NCI-H1694 treated with DMSO at 0.1 percent for 48 hours (cell line): ENCODE data around the gene TTLL11.
"Not testable (repeated sequence)": the region's sequence is repeated elsewhere in the genome, so short reads cannot be mapped to it uniquely, and the experiment has no call there.

Experiments
- DNase-seq: peaks from one replicate; lab custom pipeline; 2025; lab: John Stamatoyannopoulos, UW

Gene TTLL11

DNA sequence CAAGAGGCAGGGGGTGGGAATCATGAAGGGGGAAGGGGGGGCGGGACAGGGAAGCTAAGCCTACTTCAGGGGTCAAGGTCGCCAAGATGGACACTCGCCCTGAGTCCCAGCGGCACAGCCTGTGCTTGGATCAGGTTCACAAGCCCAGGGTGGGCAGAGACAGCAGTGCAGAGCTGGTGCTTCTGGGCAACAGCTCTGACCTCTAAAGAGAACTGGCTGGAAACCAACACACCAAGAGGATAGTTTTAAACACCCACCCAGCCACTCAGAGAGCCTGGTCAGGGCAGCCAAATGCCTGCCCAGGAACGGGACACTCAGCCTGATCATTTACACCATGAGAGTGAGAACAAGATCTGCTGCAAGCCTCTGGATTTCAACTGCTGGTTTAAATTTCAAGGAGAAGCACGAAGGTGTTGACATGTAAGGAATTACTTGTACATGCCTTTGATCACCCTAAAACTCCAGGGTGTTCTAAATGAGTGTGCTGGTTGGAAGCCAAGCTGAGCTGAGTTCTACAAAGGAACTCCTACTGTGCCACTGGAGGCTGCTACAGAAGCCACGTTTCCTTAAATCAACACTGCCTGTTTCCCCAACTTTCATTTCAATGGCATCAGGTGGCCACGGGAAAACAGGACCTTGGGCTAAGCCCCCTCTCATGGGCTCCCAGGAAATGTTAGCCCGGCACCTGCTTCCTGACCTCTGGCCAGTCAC, 91.5 kb downstream of the TTLL11 start:
- no peak for DNase-seq

DNA sequence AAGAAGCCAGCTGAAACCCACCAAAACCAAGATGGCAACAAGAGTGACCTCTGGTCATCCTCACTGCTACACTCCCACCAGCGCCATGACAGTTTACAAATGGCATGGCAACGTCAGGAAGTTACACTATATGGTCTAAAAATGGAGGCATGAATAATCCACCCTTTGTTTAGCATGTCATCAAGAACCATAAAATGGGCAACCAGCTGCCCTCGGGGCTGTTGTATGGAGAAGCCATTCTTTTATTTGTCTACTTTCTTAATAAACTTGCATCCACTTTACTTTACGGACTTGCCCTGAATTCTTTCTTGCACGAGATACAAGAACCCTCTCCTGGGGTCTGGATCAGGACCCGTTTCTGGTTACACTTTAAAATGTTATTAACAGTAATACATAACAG, 92.6 kb downstream of the TTLL11 start:
- not testable (repeated sequence) for DNase-seq

DNA sequence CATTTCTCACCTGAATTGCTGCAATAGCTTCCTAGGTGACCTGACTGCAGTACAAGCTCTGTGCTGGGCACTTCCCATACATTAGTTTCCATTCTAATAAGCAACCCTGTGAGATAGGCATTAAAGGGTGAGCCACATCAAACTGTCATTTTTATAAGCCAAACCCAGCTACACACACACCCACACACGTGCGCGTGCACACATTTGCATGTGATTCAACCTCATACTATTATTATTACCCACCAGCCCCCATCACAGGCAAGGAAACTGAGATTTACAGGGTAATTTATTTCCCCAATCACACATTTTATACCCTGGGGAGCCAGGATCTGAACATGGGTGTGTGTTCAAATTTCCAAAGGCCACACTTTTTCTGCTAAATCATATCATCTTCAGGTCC, 93.6 kb downstream of the TTLL11 start:
- no peak for DNase-seq

DNA sequence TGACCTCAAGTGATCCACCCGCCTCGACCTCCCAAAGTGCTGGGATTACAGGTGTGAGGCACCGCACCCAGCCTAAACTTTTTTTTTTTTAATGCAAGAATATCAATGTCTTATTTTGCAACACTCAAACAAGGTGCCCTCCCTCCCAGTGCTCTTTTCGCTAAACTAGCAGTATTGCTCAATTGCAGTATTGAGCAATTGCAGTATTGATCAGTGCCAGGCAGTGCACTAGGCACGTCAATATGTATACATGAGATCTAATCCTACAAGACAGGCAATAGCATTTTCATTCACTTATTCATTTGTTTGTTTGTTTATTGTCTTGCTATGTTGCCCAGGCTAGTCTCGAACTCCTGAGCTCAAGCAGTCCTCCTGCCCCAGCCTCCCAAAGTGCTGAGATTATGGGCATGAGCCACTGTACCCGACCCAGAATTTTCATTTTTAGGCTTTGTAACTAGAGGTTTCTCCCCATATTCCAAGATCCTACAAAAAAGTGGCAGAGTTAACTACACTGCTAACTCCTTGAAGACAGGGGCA, 94.5 kb downstream of the TTLL11 start:
- DNase-seq: no peak

DNA sequence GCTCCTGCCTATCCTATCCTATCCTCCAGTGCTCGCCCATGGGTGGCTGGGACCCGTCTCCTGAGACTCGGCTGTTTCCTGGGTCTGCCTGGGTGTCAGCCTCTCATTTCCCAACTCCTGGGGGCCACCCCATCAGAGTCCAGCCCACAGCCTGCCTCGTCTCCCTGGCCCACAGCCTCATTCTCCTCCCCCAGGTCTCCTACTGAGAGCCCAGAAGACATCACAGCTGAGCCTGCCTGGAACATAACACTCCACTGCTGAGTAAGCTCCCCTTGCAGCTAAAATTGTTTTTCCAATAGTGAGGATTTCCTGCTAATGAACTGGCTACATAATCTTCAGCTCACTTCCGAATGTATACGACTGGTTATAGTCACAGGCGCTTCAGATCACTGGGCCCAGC, 95.3 kb downstream of the TTLL11 start:
- no peak for DNase-seq

DNA sequence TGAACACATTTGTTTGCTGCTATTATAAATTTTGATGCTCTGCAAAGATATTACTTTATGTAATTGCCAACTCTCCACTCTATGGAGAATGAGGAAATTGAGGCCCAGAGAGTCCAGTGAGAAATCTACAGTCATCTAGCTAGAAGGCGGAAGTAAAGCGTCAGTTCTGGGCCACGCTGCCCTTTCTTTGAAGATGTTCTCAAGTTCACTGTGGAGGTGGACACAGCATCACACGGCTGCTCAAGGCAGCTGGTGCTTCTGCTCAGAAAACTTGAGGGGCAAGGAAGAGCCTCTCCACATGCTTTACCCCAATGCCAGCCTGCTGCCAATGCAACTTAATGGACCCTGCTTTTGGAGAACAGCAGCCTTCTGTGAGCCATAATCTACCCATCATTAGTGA, 96.3 kb downstream of the TTLL11 start:
- DNase-seq: no peak

DNA sequence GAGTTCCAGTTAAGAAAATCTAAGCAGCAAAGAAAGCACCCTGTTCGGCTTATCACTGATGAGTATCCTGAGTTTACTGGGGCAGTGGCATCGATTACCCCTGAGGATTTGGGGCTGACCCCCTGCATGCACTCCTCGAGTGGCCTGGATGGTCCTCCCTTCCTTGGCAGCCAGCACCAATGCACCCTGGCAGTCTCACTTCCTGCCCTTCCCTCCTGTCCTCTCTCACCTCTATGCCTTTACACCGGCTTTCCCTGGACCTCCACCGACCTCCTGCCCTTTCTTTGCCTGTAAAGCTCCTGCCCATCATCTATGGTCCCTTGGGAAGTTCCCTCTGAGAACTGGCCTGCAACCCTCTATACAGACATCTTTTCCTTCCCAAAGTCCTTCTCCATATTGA, 97.1 kb downstream of the TTLL11 start:
- no peak for DNase-seq

DNA sequence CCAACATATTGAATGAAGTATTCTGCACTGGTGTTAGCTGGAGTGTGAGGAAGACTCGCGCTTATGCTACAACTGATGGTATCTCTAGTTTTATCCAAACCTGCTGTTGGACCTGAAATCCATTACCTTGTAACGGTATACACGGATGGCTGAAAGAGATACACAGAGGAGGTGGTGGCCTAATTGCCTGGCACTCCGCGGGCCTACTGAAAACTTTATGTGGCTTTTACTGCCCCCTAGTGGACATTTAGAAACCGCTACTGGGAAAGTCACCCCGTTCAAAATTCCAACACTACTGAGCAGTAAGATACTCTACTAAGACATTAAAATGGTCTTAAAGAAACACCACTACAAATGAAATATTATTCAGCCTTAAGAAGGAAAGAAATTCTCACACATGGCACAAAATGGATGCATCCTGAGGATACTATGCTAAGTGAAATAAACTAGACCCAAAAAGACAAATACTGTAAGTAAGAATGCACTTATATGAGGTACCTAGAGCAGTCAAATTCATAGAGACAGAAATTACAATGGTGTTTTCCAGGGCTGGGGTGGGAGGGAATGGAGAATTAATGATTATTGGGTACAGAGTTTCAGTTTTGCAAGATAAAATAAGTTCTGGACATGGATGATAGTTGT, 100.4 kb downstream of the TTLL11 start:
- DNase-seq: peak; percentile 78

DNA sequence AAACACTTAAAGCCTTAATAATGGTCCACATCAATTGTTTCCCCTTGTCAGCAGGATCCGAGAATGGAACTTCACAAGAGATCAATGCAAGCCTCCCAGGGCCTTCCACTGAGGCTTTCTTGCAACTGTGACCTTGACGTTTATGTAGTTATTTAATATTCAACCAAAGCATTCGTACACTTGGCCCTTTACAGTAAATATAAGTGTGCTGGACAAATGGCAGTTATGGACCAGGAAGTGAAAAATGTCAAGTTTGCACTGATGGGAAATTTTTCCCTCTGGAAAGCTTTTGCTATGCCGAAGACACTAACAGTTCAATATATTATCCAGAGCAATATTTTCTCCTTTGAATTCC, 101.8 kb downstream of the TTLL11 start:
- DNase-seq: no peak

DNA sequence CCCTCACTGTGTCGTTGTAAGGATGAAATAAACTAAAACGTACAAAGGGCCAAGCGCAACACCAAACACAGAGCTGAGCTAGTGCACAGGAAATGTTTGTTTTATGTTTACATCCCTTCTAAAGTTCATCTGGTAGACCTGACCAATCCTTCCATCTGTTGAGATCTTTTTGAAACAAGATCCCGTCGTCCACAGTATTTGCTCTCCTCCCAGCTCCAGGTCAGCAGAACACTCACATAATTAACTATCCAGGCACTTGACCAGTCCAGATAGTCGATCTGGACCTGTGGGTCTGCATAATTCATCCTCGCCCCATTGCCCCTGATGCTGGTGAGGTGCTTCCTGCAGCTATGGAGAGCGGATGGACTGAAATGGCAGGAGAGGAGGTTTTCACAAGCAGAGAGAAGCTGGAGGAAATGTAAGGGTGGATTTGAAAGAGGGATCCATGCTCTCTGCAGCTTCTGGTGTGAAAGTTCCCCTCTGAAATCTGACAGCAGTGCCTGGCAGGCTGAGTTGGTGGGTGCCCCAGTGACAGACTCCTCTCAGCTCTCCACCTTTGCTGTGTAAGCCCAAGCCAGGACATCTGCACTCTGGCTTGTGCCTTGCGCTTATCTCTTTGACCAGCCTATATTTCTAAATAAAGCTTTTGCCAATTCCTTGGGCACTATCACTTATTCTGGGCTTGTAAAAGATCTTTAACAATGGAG, 102.4 kb downstream of the TTLL11 start:
- no peak for DNase-seq

DNA sequence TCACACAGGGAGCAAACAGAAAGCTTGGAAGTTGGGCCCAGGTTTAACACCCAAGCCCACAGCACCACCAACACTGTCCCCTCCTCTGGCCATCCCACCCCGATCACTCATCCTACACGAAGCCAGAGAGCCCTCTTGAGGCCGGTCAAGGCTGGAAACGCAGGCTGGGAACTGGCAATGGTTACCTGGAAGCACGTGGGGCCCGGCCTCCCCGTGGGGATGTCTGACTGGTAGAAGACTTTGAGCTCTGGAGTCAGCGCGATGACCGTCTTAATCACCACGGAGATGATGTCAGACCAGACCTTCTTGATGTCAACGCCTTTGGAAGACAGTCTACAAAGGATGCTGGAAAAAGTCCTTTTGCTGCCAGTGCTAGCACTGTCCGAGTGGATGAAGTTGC, 104.1 kb downstream of the TTLL11 start:
- no peak for DNase-seq

DNA sequence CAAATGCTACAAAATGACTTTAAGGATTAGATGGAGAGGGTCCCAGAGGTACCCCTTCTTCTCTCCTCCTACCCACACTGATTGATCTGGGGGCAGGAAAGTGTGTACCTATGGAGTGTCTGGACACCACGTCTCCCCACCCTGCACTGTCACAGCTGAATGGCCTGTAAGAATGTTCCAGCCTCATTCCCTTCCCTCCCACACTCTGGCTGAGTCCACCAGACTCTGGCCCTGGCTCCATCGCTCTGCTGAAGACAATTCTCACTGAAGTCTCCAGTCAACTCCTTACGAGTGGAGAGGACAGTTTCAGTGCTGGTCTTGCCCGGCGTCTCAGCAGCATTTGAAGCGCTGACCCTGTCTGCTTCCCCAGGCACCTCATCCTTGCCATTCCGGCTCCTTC, 105.8 kb downstream of the TTLL11 start:
- DNase-seq: no peak

DNA sequence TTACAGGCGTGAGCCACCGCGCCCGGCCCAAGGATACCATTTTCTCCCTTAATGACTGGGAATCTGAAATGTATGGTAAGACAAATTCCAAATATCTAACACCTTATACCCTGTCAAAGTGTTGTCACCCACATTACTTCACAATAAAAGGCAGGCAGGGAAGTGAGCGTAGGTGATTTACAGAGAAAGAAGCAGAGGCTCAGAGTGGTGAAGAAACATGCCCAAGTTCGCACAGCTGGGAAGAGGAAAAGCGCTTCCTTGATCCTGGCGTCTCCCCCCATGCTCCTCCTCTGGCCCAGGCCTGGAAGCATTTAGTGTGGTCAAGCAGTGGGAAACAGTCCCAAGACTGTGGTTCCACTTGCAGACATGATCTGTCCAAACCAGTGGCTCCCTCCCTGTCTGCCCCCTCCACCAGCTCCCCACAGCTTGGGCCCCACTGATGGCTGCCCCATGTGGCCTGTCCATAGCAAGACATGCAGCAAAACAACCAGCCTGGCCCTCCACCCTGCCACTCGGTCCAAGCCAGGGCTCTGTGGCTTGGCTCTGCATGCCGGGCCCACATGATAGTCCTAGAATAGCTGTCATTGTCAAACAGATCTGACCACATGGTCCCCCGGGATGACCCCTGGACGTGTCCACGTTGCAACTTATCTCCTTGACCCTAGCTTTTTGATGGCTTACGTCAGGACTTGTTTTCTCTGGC, 107.2 kb downstream of the TTLL11 start:
- no peak for DNase-seq

DNA sequence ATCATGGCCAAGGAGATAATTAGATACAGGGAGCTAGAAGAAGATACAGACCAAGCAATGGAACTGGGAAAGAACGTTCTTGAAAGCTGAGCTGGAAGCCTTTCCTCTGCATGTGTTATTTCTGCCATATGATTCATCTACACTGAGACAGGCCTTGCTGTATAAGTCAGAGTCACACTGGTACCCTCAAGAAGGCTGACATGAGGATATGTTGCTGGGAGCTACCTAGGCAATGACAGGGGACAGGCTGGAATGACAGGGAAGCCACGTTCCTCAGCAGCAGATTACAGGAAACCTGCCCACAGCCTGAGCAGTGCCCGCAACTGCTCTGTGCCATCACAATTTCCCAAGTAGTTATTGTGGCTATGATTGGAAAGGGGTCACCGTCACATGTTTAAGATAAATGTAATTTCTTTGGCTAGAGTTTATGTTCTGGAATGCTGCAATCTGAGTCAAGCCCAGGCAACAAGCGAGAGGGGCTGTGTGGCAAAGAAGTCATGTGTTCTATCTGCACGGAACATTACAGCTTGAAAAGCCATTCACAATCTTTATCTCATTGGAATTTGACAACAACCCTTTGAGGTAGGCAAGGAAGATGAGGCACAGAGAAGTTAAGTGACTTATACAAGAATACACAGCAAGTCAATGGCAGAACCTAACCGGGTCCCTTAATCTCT, 108.2 kb downstream of the TTLL11 start:
- no peak for DNase-seq

DNA sequence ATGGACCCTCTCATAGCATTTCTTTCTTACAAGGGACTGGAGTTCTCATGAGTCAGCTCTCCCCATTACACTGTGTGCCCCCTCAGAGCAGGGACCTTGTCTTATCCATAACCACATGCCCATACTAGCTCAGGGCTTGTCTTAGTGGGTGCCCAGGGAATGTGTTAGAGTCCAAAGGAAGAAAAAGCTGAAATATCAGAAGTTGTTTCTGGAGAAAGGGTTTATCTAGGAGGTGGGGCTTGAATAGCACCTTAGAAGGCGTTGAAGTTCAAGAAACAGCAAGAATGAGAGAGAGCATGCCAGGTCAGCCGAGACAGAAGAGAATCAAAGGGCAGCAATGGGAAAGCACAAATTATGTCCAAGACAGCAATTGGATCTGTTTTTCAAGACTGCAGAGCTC, 109.4 kb downstream of the TTLL11 start:
- no peak for DNase-seq

DNA sequence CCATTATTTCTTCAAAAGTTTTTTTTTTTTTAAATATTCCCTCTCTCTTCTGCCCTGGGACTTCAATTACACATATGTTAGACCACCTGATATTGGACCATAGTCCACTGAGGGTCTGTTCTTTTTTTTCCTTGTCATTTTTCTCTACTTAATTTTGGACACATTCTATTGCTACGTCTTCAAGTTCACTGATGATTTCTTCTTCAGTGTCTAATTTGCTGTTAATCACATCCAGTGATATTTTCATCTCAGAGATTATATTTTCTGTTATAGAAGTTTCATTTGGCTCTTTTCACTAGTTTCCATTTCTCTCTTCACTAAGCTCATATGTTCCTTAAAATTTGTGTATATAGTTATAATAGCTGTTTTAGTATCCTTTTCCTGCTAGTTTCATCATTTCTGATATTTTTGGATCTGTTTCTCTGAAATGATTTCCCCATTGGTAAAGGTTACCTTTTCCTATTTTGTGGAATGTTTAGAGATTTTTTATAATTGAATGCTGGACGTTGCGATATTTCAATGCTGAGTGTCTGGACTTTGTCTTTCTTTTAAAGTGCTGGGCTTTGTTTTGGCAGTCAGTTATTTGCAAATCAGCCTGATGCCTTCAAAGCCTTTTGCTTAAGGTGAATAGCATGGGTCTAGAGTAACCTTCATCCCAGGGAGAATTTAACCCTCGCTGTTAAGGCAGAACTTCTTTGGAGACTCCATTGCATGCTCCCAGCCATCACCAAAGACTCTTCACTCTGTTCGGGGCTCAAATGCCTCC, 111.8 kb downstream of the TTLL11 start:
- DNase-seq: no peak

DNA sequence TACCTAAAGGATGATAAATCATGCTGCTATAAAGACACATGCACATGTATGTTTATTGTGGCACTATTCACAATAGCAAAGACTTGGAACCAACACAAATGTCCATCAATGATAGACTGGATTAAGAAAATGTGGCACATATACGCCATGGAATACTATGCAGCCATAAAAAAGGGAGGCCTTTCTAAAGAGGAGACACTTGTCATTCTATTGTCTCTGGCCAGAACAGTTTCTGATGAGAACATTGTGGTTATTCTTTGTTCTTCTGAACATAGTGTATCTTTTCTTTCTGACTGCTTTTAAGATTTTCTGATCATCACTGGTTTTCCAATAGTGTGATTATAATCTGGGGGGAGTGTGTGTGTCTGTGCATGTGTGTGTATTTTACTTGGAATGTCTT, 112.4 kb downstream of the TTLL11 start:
- not testable (repeated sequence) for DNase-seq

DNA sequence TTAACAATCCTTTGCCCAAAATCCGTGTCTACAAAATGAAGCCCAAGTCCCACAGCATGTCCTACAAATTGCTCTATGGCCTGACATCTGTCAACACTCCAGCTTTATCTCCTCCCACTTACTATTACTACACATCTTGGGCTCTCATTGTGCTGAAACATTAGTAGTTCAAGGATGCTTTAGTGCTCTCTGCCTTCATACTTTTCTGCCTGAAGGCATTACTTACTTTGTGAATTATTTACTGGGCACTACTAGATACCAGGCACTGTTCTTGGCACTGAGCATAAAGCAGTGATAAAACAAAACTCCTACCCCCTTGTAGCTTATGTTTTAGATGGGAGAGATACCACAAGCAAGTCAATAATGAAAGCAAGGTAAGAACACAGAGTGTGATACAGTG, 113.4 kb downstream of the TTLL11 start:
- DNase-seq: no peak

DNA sequence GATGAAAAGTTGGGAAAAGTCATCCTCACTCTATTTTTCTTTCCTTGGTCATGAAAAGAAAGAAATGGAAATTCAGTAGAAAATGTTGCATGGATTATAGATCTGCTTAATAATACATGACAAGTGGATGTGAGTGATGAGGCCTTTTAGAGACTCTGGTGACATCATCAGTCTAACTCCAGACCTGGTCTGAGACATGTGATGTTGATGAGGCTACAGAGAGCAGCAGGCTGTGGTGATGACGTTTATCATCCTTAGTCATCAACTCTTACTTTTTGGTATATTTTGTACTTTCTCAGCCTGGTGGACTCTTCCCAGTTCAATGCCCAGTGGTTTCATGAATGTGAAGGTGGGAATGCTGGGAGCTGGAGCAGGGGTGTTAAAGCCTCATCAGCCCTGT, 116.4 kb downstream of the TTLL11 start:
- DNase-seq: no peak

DNA sequence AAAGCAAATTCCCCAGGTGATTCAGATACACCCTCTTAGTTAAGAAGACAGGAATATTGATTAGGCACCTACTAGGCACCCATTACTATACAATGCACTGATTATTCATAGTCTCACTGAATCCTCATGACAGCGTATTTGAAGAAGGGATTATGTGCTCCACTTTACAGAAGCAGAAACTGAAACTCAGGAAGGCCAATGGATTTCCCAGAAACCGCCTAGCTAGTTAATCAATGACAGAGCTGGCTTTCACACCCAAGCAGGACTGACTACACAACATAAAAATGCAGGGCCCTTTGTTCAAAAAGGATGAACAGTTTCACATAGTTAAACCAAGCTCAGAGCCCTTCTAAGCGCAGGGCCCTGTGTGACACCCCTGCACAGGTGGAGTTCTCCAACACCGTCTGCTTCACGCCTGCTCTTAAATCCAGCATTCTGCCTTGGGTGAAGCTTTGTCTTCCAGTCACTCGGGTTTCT, 117.3 kb downstream of the TTLL11 start:
- DNase-seq: no peak

DNA sequence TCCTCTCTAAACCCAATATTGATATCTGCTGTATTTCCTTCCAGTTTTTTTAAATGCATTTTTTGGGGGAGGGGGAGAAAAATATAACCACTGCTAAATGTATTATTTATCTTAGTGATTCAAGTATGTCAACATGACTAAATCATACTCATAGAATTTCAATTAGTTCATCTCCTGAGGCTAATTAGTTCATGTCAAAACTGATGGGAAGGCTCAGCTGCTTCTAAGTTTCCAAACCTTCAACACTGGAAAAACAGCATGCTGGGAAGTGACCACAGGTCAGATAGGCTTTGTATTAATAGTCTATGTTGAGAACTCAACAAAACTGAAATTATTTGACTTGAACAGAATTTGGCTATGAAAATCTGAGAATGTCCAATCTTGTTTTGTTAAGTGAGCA, 118.7 kb downstream of the TTLL11 start:
- DNase-seq: no peak
